SK-N-SH treated with all-trans-retinoic acid at 6 μM for 48 hours (cell line): ENCODE measurements around the gene AFDN.

Experiments used
- ARNTL ChIP-seq: fragments of 450-650 bp; formaldehyde crosslinking; IDR thresholded peaks from 2 replicates; pipeline ENCODE4 v1.5.0; 2020; ENCODE audit warnings: low read depth, mild to moderate bottlenecking, moderate library complexity, borderline replicate concordance
- PATZ1 ChIP-seq: fragments of 250-450 bp; sonication (Bioruptor Pico); IDR thresholded peaks from 2 replicates; pipeline ENCODE4 v1.8.0; 2020; ENCODE audit warnings: mild to moderate bottlenecking, moderate library complexity, borderline replicate concordance

GRCh38 chr6:167807756-167808155 is 19.0 kb upstream of the AFDN start:
- TF ChIP-seq ARNTL (no peak), PATZ1 (CRISPR knock-in tag) (no peak)
